ENCODE data around the gene DESI1. TPM values are rescaled to one million over a fixed set of nuclear protein-coding genes. Genes with fewer than 3 reads are reported as not detected.
"Not testable (repeated sequence)": the region's sequence is repeated elsewhere in the genome, so short reads cannot be mapped to it uniquely, and the experiment has no call there.

Gene DESI1
- total RNA-seq, 4 donors from 2014 or later = 17.8 to 24.7 (median 20.8) TPM

DNA sequence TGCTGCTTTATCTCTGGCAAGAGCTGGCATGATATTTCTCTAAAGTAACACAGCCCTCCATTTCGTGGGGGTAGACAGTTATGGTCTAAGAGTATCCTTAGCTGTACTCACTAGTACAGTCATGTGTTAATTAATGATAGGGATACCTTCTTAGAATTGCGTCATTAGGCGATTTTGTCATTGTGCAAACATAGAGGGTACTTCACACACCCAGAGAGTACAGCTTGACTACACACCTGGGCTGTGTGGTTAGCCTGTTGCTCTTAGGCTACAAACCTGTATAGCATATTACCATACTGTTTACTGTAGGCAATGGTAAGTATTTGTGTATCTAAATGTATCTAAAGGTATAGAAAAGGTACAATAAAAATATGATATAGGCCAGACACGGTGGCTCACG, 17.3 kb upstream of the DESI1 start:
- Histone ChIP-seq H3K36me3 (peaks cover 64 to 66% of the 10 kb centered on the region in 2 donors), H3K27ac (no peak overlapping the region), H3K4me3 (replicated peaks in 1 of 3) (no peak overlapping the region), H3K4me1 (no peaks in the 10 kb centered on the region), H3K27me3 (no peaks in the 10 kb centered on the region), H3K9me3 (no peaks in the 10 kb centered on the region)
- WGBS, 2 donors = 92% methylated on average over 5 of the region's 5 CpGs
- DNase-seq = no peak
- intact Hi-C loops (cut with DNase I) = no loop called here
- TF ChIP-seq, protein P1, sequence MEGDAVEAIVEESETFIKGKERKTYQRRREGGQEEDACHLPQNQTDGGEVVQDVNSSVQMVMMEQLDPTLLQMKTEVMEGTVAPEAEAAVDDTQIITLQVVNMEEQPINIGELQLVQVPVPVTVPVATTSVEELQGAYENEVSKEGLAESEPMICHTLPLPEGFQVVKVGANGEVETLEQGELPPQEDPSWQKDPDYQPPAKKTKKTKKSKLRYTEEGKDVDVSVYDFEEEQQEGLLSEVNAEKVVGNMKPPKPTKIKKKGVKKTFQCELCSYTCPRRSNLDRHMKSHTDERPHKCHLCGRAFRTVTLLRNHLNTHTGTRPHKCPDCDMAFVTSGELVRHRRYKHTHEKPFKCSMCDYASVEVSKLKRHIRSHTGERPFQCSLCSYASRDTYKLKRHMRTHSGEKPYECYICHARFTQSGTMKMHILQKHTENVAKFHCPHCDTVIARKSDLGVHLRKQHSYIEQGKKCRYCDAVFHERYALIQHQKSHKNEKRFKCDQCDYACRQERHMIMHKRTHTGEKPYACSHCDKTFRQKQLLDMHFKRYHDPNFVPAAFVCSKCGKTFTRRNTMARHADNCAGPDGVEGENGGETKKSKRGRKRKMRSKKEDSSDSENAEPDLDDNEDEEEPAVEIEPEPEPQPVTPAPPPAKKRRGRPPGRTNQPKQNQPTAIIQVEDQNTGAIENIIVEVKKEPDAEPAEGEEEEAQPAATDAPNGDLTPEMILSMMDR (IDR thresholded peaks at IDR 0.05) = no peak
- TF ChIP-seq POLR2A (IDR thresholded peaks at IDR 0.05) = no peak

DNA sequence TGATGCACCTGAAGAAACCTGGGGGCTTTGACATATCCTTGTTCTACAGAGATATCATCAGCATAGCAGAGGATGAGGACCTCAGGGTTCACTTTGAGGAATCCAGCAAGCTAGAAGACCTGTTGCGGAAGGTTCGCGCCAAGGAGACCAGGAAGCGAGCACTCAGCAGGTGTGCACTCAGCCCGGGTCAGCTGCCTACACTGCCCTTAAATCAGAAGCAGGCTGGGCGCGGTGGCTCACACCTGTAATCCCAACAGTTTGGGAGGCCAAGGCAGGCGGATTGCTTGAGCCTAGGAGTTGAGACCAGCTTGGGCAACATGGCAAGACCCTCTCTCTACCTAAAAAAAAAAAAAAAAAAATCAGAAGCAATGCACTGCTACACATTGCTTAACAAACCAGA, 16.8 kb upstream of the DESI1 start:
- peaks cover 59 to 61% of the 10 kb centered on the region in 2 donors for H3K36me3 ChIP-seq
- H3K27me3 ChIP-seq; H3K4me3 ChIP-seq (replicated peaks in 1 of 3); H3K27ac ChIP-seq; intact Hi-C loops (cut with DNase I); H3K9me3 ChIP-seq; DNase-seq; H3K4me1 ChIP-seq: not testable (repeated sequence)
- WGBS, 2 donors = 96 to 99% methylated on average over 8 of the region's 8 CpGs

DNA sequence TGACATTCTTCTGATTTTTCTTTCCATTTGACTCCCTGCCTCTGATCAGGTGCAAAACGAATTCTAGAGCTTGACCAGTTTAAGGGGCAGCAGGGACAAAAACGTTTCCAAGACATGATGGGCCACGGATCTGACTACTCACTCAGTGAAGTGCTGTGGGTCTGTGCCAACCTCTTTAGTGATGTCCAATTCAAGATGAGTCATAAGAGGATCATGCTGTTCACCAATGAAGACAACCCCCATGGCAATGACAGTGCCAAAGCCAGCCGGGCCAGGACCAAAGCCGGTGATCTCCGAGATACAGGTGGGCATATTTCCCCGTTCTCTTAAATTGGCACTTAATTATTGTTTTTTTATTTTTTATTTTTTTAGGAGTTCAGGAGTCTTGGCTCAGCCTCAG, 15.6 kb upstream of the DESI1 start:
- peaks cover 52 to 53% of the 10 kb centered on the region in 2 donors for H3K36me3 ChIP-seq
- TF ChIP-seq, protein P1 (IDR thresholded peaks at IDR 0.05) = no peak
- TF ChIP-seq POLR2A (IDR thresholded peaks at IDR 0.05) = no peak
- intact Hi-C loops (cut with DNase I) = no loop called here
- DNase-seq = no peak
- H3K27me3 ChIP-seq = no peaks in the 10 kb centered on the region
- 75 to 77% methylated on average over 7 of the region's 7 CpGs for WGBS, 2 donors
- no peaks in the 10 kb centered on the region for H3K9me3 ChIP-seq
- H3K4me3 ChIP-seq (replicated peaks in 1 of 3) = no peak overlapping the region
- H3K4me1 ChIP-seq = no peaks in the 10 kb centered on the region
- H3K27ac ChIP-seq = no peak overlapping the region

DNA sequence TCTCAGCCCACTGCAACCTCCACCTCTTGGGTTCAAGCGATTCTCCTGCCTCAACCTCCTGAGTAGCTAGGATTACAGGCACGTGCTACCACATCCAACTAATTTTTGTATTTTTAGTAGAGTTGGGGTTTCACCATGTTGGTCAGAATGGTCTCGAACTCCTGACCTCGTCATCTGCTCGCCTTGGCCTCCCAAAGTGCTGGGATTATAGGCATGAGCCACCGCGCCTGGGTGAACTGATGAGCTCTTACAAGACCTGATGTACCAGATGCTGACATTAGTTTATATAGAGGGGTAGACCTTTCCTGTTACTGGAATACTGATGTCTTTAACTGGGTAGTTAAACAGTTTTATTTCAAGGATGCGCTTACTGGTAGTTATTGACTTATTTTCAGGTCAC, 13.8 kb upstream of the DESI1 start:
- DNase-seq; H3K27me3 ChIP-seq; H3K4me1 ChIP-seq; intact Hi-C loops (cut with DNase I); H3K27ac ChIP-seq; H3K4me3 ChIP-seq (replicated peaks in 1 of 3); H3K9me3 ChIP-seq: not testable (repeated sequence)
- 97 to 98% methylated on average over 8 of the region's 8 CpGs for WGBS, 2 donors
- H3K36me3 ChIP-seq = peaks cover 46 to 52% of the 10 kb centered on the region in 2 donors

DNA sequence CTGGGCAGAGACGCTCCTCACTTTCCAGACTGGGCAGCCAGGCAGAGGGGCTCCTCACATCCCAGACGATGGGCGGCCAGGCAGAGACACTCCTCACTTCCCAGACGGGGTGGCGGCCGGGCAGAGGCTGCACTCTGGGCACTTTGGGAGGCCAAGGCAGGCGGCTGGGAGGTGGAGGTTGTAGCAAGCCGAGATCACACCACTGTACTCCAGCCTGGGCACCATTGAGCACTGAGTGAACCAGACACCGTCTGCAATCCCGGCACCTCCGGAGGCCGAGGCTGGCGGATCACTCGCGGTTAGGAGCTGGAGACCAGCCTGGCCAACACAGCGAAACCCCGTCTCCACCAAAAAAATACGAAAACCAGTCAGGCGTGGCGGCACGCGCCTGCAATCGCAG, 10.8 kb upstream of the DESI1 start:
- peaks cover 41 to 55% of the 10 kb centered on the region in 2 donors for H3K36me3 ChIP-seq
- WGBS, 2 donors = 98% methylated on average over 6 to 8 of the region's 23 CpGs

DNA sequence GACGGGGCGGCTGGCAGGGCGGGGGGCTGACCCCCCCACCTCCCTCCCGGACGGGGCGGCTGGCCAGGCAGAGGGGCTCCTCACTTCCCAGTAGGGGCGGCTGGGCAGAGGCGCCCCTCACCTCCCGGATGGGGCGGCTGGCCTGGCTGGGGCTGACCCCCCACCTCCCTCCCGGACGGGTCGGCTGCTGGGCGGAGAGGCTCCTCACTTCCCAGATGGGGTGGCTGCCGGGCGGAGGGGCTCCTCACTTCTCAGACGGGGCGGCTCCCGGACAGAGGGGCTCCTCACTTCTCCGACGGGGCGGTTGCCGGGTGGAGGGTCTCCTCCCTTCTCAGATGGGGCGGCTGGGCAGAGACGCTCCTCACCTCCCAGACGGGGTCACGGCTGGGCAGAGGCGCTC, 10.3 kb upstream of the DESI1 start:
- H3K9me3 ChIP-seq; H3K4me1 ChIP-seq; DNase-seq; H3K4me3 ChIP-seq (replicated peaks in 1 of 3); H3K27me3 ChIP-seq; intact Hi-C loops (cut with DNase I); H3K27ac ChIP-seq: not testable (repeated sequence)
- H3K36me3 ChIP-seq = peaks cover 40 to 55% of the 10 kb centered on the region in 2 donors
- WGBS, 2 donors = 98% methylated on average over 8 of the region's 28 CpGs; no CpG with 5 or more reads in 1 of the 2 donors

More for the DNA sequence above, 10.8 kb upstream of the DESI1 start:
- H3K4me3 ChIP-seq (replicated peaks in 1 of 3); H3K27me3 ChIP-seq; intact Hi-C loops (cut with DNase I); H3K4me1 ChIP-seq; H3K27ac ChIP-seq; DNase-seq; H3K9me3 ChIP-seq: not testable (repeated sequence)

DNA sequence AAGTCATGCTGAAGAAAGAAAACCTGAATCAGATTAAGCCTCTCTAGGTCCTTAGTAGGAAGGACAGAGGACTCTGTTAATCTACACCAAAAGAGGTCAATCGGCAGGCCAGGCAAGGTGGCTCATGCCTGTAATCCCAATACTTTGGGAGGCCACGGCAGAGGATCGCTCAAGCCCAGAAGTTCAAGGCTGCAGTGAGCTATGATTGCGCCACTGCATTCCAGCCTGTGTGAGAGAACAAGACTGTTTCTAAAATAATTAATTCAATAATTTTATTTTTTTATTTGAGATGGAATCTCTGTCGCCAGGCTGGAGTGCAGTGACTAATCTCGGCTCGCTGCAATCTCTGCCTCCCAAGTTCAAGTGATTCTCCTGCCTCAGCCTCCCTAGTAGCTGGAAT, 4.7 kb upstream of the DESI1 start:
- Histone ChIP-seq H3K4me1 (peaks cover 7 to 10% of the 10 kb centered on the region in 2 donors), H3K36me3 (peaks cover 51 to 65% of the 10 kb centered on the region in 2 donors), H3K4me3 (replicated peaks in 1 of 3) (no peak overlapping the region), H3K27ac (no peak overlapping the region), H3K27me3 (no peaks in the 10 kb centered on the region), H3K9me3 (no peaks in the 10 kb centered on the region)
- DNase-seq = no peak
- TF ChIP-seq, protein P1 (IDR thresholded peaks at IDR 0.05) = no peak
- TF ChIP-seq POLR2A (IDR thresholded peaks at IDR 0.05) = no peak
- 96 to 99% methylated on average over 7 of the region's 7 CpGs for WGBS, 2 donors
- intact Hi-C loops (cut with DNase I) = no loop called here

Measured in thyroid gland (tissue), 4 donors.